ENCODE results near the gene STAT5B.

The STAT5B gene

GRCh38 chr17:42171831-42172230 lies 104.4 kb downstream of the STAT5B start:
- H3K4me1 ChIP-seq (ENCODE audit: control insufficient read depth in 5 of 5, insufficient read depth in 5 of 5, low read length in 5 of 5) = peaks cover 0 to 13% (median 0%) of the 10 kb centered on the region in 5 donors
- H3K27me3 ChIP-seq (ENCODE audit: control insufficient read depth in 5 of 5, insufficient read depth in 4 of 5, low read length in 5 of 5) = no peaks in the 10 kb centered on the region
- H3K27ac ChIP-seq (ENCODE audit: low read depth, low read length) = no peak overlapping the region
- no peak overlapping the region for H3K9ac ChIP-seq (ENCODE audit: low read length in 5 of 5)
- H3K9me3 ChIP-seq (ENCODE audit: control insufficient read depth in 5 of 5, low read length in 5 of 5) = no peaks in the 10 kb centered on the region
- no peaks in the 10 kb centered on the region for H3K36me3 ChIP-seq (ENCODE audit: control insufficient read depth in 5 of 5, insufficient read depth in 5 of 5, low read length in 5 of 5)
- H3K4me3 ChIP-seq (ENCODE audit: low read depth in 1 of 5, low read length in 5 of 5) = no peak overlapping the region

GRCh38 chr17:42169351-42169750 lies 106.8 kb downstream of the STAT5B start:
- Histone ChIP-seq H3K9ac (ENCODE audit: low read length in 5 of 5) (no peak overlapping the region), H3K27ac (ENCODE audit: low read depth, low read length) (no peak overlapping the region), H3K4me3 (ENCODE audit: low read depth in 1 of 5, low read length in 5 of 5) (no peak overlapping the region), H3K4me1 (ENCODE audit: control insufficient read depth in 5 of 5, insufficient read depth in 5 of 5, low read length in 5 of 5) (peaks cover 0 to 13% (median 0%) of the 10 kb centered on the region in 5 donors), H3K9me3 (ENCODE audit: control insufficient read depth in 5 of 5, low read length in 5 of 5) (no peaks in the 10 kb centered on the region), H3K27me3 (ENCODE audit: control insufficient read depth in 5 of 5, insufficient read depth in 4 of 5, low read length in 5 of 5) (no peaks in the 10 kb centered on the region), H3K36me3 (ENCODE audit: control insufficient read depth in 5 of 5, insufficient read depth in 5 of 5, low read length in 5 of 5) (no peaks in the 10 kb centered on the region)

- peaks cover 0 to 13% (median 0%) of the 10 kb centered on the region in 5 donors for H3K4me1 ChIP-seq (ENCODE audit: control insufficient read depth in 5 of 5, insufficient read depth in 5 of 5, low read length in 5 of 5)
- no peaks in the 10 kb centered on the region for H3K27me3 ChIP-seq (ENCODE audit: control insufficient read depth in 5 of 5, insufficient read depth in 4 of 5, low read length in 5 of 5)
- H3K9me3 ChIP-seq (ENCODE audit: control insufficient read depth in 5 of 5, low read length in 5 of 5) = no peaks in the 10 kb centered on the region
- no peak overlapping the region for H3K9ac ChIP-seq (ENCODE audit: low read length in 5 of 5)
- H3K27ac ChIP-seq (ENCODE audit: low read depth, low read length) = no peak overlapping the region
- H3K4me3 ChIP-seq (ENCODE audit: low read depth in 1 of 5, low read length in 5 of 5) = no peak overlapping the region
- H3K36me3 ChIP-seq (ENCODE audit: control insufficient read depth in 5 of 5, insufficient read depth in 5 of 5, low read length in 5 of 5) = no peaks in the 10 kb centered on the region
Measured at GRCh38 chr17:42167807-42168206, 108.4 kb downstream of the STAT5B start.

- H3K4me1 ChIP-seq (ENCODE audit: control insufficient read depth in 5 of 5, insufficient read depth in 5 of 5, low read length in 5 of 5) = peaks cover 0 to 3% (median 0%) of the 10 kb centered on the region in 5 donors
Measured at GRCh38 chr17:42166196-42166763, 109.9 kb downstream of the STAT5B start.

GRCh38 chr17:42165751-42166150 lies 110.4 kb downstream of the STAT5B start:
- Histone ChIP-seq H3K4me3 (ENCODE audit: low read depth in 1 of 5, low read length in 5 of 5) (no peak overlapping the region), H3K9me3 (ENCODE audit: control insufficient read depth in 5 of 5, low read length in 5 of 5) (no peaks in the 10 kb centered on the region), H3K27ac (ENCODE audit: low read depth, low read length) (no peak overlapping the region), H3K4me1 (ENCODE audit: control insufficient read depth in 5 of 5, insufficient read depth in 5 of 5, low read length in 5 of 5) (peaks cover 0 to 3% (median 0%) of the 10 kb centered on the region in 5 donors), H3K27me3 (ENCODE audit: control insufficient read depth in 5 of 5, insufficient read depth in 4 of 5, low read length in 5 of 5) (no peaks in the 10 kb centered on the region), H3K36me3 (ENCODE audit: control insufficient read depth in 5 of 5, insufficient read depth in 5 of 5, low read length in 5 of 5) (no peaks in the 10 kb centered on the region), H3K9ac (ENCODE audit: low read length in 5 of 5) (no peak overlapping the region)

More at GRCh38 chr17:42166196-42166763, 109.9 kb downstream of the STAT5B start:
- Histone ChIP-seq H3K27me3 (ENCODE audit: control insufficient read depth in 5 of 5, insufficient read depth in 4 of 5, low read length in 5 of 5) (no peaks in the 10 kb centered on the region), H3K27ac (ENCODE audit: low read depth, low read length) (no peak overlapping the region), H3K36me3 (ENCODE audit: control insufficient read depth in 5 of 5, insufficient read depth in 5 of 5, low read length in 5 of 5) (no peaks in the 10 kb centered on the region), H3K9ac (ENCODE audit: low read length in 5 of 5) (no peak overlapping the region), H3K4me3 (ENCODE audit: low read depth in 1 of 5, low read length in 5 of 5) (no peak overlapping the region), H3K9me3 (ENCODE audit: control insufficient read depth in 5 of 5, low read length in 5 of 5) (no peaks in the 10 kb centered on the region)

GRCh38 chr17:42163696-42164407 lies 112.3 kb downstream of the STAT5B start:
- Histone ChIP-seq H3K9ac (ENCODE audit: low read length in 5 of 5) (no peak overlapping the region), H3K9me3 (ENCODE audit: control insufficient read depth in 5 of 5, low read length in 5 of 5) (no peaks in the 10 kb centered on the region), H3K27ac (ENCODE audit: low read depth, low read length) (no peak overlapping the region), H3K4me3 (ENCODE audit: low read depth in 1 of 5, low read length in 5 of 5) (no peak overlapping the region), H3K27me3 (ENCODE audit: control insufficient read depth in 5 of 5, insufficient read depth in 4 of 5, low read length in 5 of 5) (no peaks in the 10 kb centered on the region), H3K4me1 (ENCODE audit: control insufficient read depth in 5 of 5, insufficient read depth in 5 of 5, low read length in 5 of 5) (peaks cover 0 to 3% (median 0%) of the 10 kb centered on the region in 5 donors), H3K36me3 (ENCODE audit: control insufficient read depth in 5 of 5, insufficient read depth in 5 of 5, low read length in 5 of 5) (no peaks in the 10 kb centered on the region)

GRCh38 chr17:42163113-42163512 lies 113.1 kb downstream of the STAT5B start:
- peaks cover 0 to 3% (median 0%) of the 10 kb centered on the region in 5 donors for H3K4me1 ChIP-seq (ENCODE audit: control insufficient read depth in 5 of 5, insufficient read depth in 5 of 5, low read length in 5 of 5)
- H3K4me3 ChIP-seq (ENCODE audit: low read depth in 1 of 5, low read length in 5 of 5) = no peak overlapping the region
- H3K27ac ChIP-seq (ENCODE audit: low read depth, low read length) = no peak overlapping the region
- no peaks in the 10 kb centered on the region for H3K9me3 ChIP-seq (ENCODE audit: control insufficient read depth in 5 of 5, low read length in 5 of 5)
- H3K27me3 ChIP-seq (ENCODE audit: control insufficient read depth in 5 of 5, insufficient read depth in 4 of 5, low read length in 5 of 5) = no peaks in the 10 kb centered on the region
- no peaks in the 10 kb centered on the region for H3K36me3 ChIP-seq (ENCODE audit: control insufficient read depth in 5 of 5, insufficient read depth in 5 of 5, low read length in 5 of 5)
- H3K9ac ChIP-seq (ENCODE audit: low read length in 5 of 5) = no peak overlapping the region

- no peak overlapping the region for H3K27ac ChIP-seq (ENCODE audit: low read depth, low read length)
- no peak overlapping the region for H3K4me3 ChIP-seq (ENCODE audit: low read depth in 1 of 5, low read length in 5 of 5)
- no peaks in the 10 kb centered on the region for H3K27me3 ChIP-seq (ENCODE audit: control insufficient read depth in 5 of 5, insufficient read depth in 4 of 5, low read length in 5 of 5)
- no peak overlapping the region for H3K9ac ChIP-seq (ENCODE audit: low read length in 5 of 5)
- peaks cover 0 to 4% (median 3%) of the 10 kb centered on the region in 5 donors for H3K4me1 ChIP-seq (ENCODE audit: control insufficient read depth in 5 of 5, insufficient read depth in 5 of 5, low read length in 5 of 5)
- no peaks in the 10 kb centered on the region for H3K9me3 ChIP-seq (ENCODE audit: control insufficient read depth in 5 of 5, low read length in 5 of 5)
- no peaks in the 10 kb centered on the region for H3K36me3 ChIP-seq (ENCODE audit: control insufficient read depth in 5 of 5, insufficient read depth in 5 of 5, low read length in 5 of 5)
Measured at GRCh38 chr17:42160531-42160910, 115.7 kb downstream of the STAT5B start.

GRCh38 chr17:42159796-42160530 lies 116.2 kb downstream of the STAT5B start:
- H3K4me1 ChIP-seq (ENCODE audit: control insufficient read depth in 5 of 5, insufficient read depth in 5 of 5, low read length in 5 of 5) = peaks cover 0 to 7% (median 6%) of the 10 kb centered on the region in 5 donors
- no peak overlapping the region for H3K4me3 ChIP-seq (ENCODE audit: low read depth in 1 of 5, low read length in 5 of 5)
- no peak overlapping the region for H3K27ac ChIP-seq (ENCODE audit: low read depth, low read length)
- no peaks in the 10 kb centered on the region for H3K27me3 ChIP-seq (ENCODE audit: control insufficient read depth in 5 of 5, insufficient read depth in 4 of 5, low read length in 5 of 5)
- no peaks in the 10 kb centered on the region for H3K9me3 ChIP-seq (ENCODE audit: control insufficient read depth in 5 of 5, low read length in 5 of 5)
- H3K9ac ChIP-seq (ENCODE audit: low read length in 5 of 5) = no peak overlapping the region
- no peaks in the 10 kb centered on the region for H3K36me3 ChIP-seq (ENCODE audit: control insufficient read depth in 5 of 5, insufficient read depth in 5 of 5, low read length in 5 of 5)

GRCh38 chr17:42155614-42156045 lies 120.6 kb downstream of the STAT5B start:
- H3K27me3 ChIP-seq (ENCODE audit: control insufficient read depth in 5 of 5, insufficient read depth in 4 of 5, low read length in 5 of 5) = no peaks in the 10 kb centered on the region
- peak overlapping the region in 1 of 5 donors; percentile 42 for H3K9ac ChIP-seq (ENCODE audit: low read length in 5 of 5)

More at GRCh38 chr17:42155614-42156045, 120.6 kb downstream of the STAT5B start:
- peaks cover 7 to 38% (median 35%) of the 10 kb centered on the region in 5 donors for H3K4me1 ChIP-seq (ENCODE audit: control insufficient read depth in 5 of 5, insufficient read depth in 5 of 5, low read length in 5 of 5)
- no peak overlapping the region for H3K27ac ChIP-seq (ENCODE audit: low read depth, low read length)
- H3K9me3 ChIP-seq (ENCODE audit: control insufficient read depth in 5 of 5, low read length in 5 of 5) = no peaks in the 10 kb centered on the region
- H3K4me3 ChIP-seq (ENCODE audit: low read depth in 1 of 5, low read length in 5 of 5) = peak overlapping the region; percentile 53 to 96 (median 73)
- peaks cover 0 to 8% (median 5%) of the 10 kb centered on the region in 5 donors for H3K36me3 ChIP-seq (ENCODE audit: control insufficient read depth in 5 of 5, insufficient read depth in 5 of 5, low read length in 5 of 5)

Measured in subcutaneous abdominal adipose tissue (tissue), 5 donors.